ENCODE data around the gene TPRG1L.

TPRG1L gene

GRCh38 chr1:3598051-3598491 lies 26.7 kb upstream of the TPRG1L start:
- no peak overlapping the region for H3K27ac ChIP-seq (ENCODE audit: poor library complexity, severe bottlenecking)
- H3K27me3 ChIP-seq (ENCODE audit: insufficient read depth, poor library complexity, severe bottlenecking): no peaks in the 10 kb centered on the region
- DNase-seq (ENCODE audit: low spot score) (no peak), ATAC-seq (ENCODE audit: low read depth) (no peak)
- no peak for TF ChIP-seq CTCF (IDR thresholded peaks at IDR 0.05; ENCODE audit: poor library complexity, severe bottlenecking)
- no peaks in the 10 kb centered on the region for H3K4me1 ChIP-seq (ENCODE audit: insufficient read depth, poor library complexity, severe bottlenecking)
- no peaks in the 10 kb centered on the region for H3K9me3 ChIP-seq (ENCODE audit: severe bottlenecking)
- H3K4me3 ChIP-seq (ENCODE audit: severe bottlenecking): no peak overlapping the region
- no peaks in the 10 kb centered on the region for H3K36me3 ChIP-seq (ENCODE audit: low read depth)

GRCh38 chr1:3598522-3599285 lies 26.1 kb upstream of the TPRG1L start:
- no peaks in the 10 kb centered on the region for H3K27me3 ChIP-seq (ENCODE audit: insufficient read depth, poor library complexity, severe bottlenecking)
- no peak for ATAC-seq (ENCODE audit: low read depth)
- DNase-seq (ENCODE audit: low spot score): no peak

GRCh38 chr1:3599286-3599811 lies 25.5 kb upstream of the TPRG1L start:
- Histone ChIP-seq H3K27ac (ENCODE audit: poor library complexity, severe bottlenecking) (no peak overlapping the region), H3K9me3 (ENCODE audit: severe bottlenecking) (no peaks in the 10 kb centered on the region), H3K4me3 (ENCODE audit: severe bottlenecking) (no peak overlapping the region), H3K27me3 (ENCODE audit: insufficient read depth, poor library complexity, severe bottlenecking) (no peaks in the 10 kb centered on the region), H3K4me1 (ENCODE audit: insufficient read depth, poor library complexity, severe bottlenecking) (no peaks in the 10 kb centered on the region), H3K36me3 (ENCODE audit: low read depth) (no peaks in the 10 kb centered on the region)
- no peak for TF ChIP-seq CTCF (IDR thresholded peaks at IDR 0.05; ENCODE audit: poor library complexity, severe bottlenecking)
- DNase-seq (ENCODE audit: low spot score): no peak
- no peak for ATAC-seq (ENCODE audit: low read depth)

More at GRCh38 chr1:3598522-3599285, 26.1 kb upstream of the TPRG1L start:
- H3K4me3 ChIP-seq (ENCODE audit: severe bottlenecking): no peak overlapping the region
- H3K27ac ChIP-seq (ENCODE audit: poor library complexity, severe bottlenecking): no peak overlapping the region
- H3K4me1 ChIP-seq (ENCODE audit: insufficient read depth, poor library complexity, severe bottlenecking): no peaks in the 10 kb centered on the region
- H3K9me3 ChIP-seq (ENCODE audit: severe bottlenecking): no peaks in the 10 kb centered on the region
- TF ChIP-seq CTCF (IDR thresholded peaks at IDR 0.05; ENCODE audit: poor library complexity, severe bottlenecking): no peak
- H3K36me3 ChIP-seq (ENCODE audit: low read depth): no peaks in the 10 kb centered on the region

GRCh38 chr1:3599816-3600215 lies 25.0 kb upstream of the TPRG1L start:
- ATAC-seq (ENCODE audit: low read depth) (no peak), DNase-seq (ENCODE audit: low spot score) (no peak)
- no peaks in the 10 kb centered on the region for H3K9me3 ChIP-seq (ENCODE audit: severe bottlenecking)
- H3K27ac ChIP-seq (ENCODE audit: poor library complexity, severe bottlenecking): no peak overlapping the region
- no peak overlapping the region for H3K4me3 ChIP-seq (ENCODE audit: severe bottlenecking)
- no peak for TF ChIP-seq CTCF (IDR thresholded peaks at IDR 0.05; ENCODE audit: poor library complexity, severe bottlenecking)
- H3K36me3 ChIP-seq (ENCODE audit: low read depth): no peaks in the 10 kb centered on the region
- no peaks in the 10 kb centered on the region for H3K27me3 ChIP-seq (ENCODE audit: insufficient read depth, poor library complexity, severe bottlenecking)
- H3K4me1 ChIP-seq (ENCODE audit: insufficient read depth, poor library complexity, severe bottlenecking): no peaks in the 10 kb centered on the region

GRCh38 chr1:3600354-3600753 lies 24.5 kb upstream of the TPRG1L start:
- H3K4me3 ChIP-seq (ENCODE audit: severe bottlenecking): no peak overlapping the region
- no peak overlapping the region for H3K27ac ChIP-seq (ENCODE audit: poor library complexity, severe bottlenecking)
- DNase-seq (ENCODE audit: low spot score) (no peak), ATAC-seq (ENCODE audit: low read depth) (no peak)
- no peaks in the 10 kb centered on the region for H3K27me3 ChIP-seq (ENCODE audit: insufficient read depth, poor library complexity, severe bottlenecking)
- no peaks in the 10 kb centered on the region for H3K4me1 ChIP-seq (ENCODE audit: insufficient read depth, poor library complexity, severe bottlenecking)
- no peaks in the 10 kb centered on the region for H3K36me3 ChIP-seq (ENCODE audit: low read depth)
- H3K9me3 ChIP-seq (ENCODE audit: severe bottlenecking): no peaks in the 10 kb centered on the region
- TF ChIP-seq CTCF (IDR thresholded peaks at IDR 0.05; ENCODE audit: poor library complexity, severe bottlenecking): no peak
